ENCODE measurements around the gene HIRA. TPM values are rescaled to one million over a fixed set of nuclear protein-coding genes. Genes with fewer than 3 reads are reported as not detected.
A peak's percentile ranks its signal among the peaks of the same experiment; 100 is the strongest.

The HIRA gene
- total RNA-seq, 1 donor from 2014 or later, result 7.3 TPM

- no peaks in the 10 kb centered on the region for H3K27me3 ChIP-seq (ENCODE audit: control insufficient read depth in 3 of 3, insufficient read depth in 3 of 3, low read length in 3 of 3)
- H3K9me3 ChIP-seq (ENCODE audit: control insufficient read depth in 3 of 3, low read length in 3 of 3), result no peaks in the 10 kb centered on the region
- no peak overlapping the region for H3K4me3 ChIP-seq (ENCODE audit: low read length in 3 of 3)
- no peak overlapping the region for H3K27ac ChIP-seq (ENCODE audit: low read depth, low read length)
- peaks cover 4 to 12% (median 5%) of the 10 kb centered on the region in 3 donors for H3K4me1 ChIP-seq (ENCODE audit: control insufficient read depth in 3 of 3, insufficient read depth in 3 of 3, low read length in 3 of 3)
- no peak overlapping the region for H3K9ac ChIP-seq (ENCODE audit: low read depth in 1 of 3, low read length in 3 of 3)
- H3K36me3 ChIP-seq (ENCODE audit: control insufficient read depth in 3 of 3, insufficient read depth in 3 of 3, low read length in 3 of 3), result peaks cover 56 to 69% (median 57%) of the 10 kb centered on the region in 3 donors
These were observed 37.1 kb downstream of the HIRA start for GRCh38 chr22:19394274-19395050.

GRCh38 chr22:19393704-19394103 lies 37.8 kb downstream of the HIRA start:
- Histone ChIP-seq H3K9me3 (ENCODE audit: control insufficient read depth in 3 of 3, low read length in 3 of 3) (no peaks in the 10 kb centered on the region), H3K36me3 (ENCODE audit: control insufficient read depth in 3 of 3, insufficient read depth in 3 of 3, low read length in 3 of 3) (peaks cover 58 to 68% (median 59%) of the 10 kb centered on the region in 3 donors), H3K27ac (ENCODE audit: low read depth, low read length) (no peak overlapping the region), H3K9ac (ENCODE audit: low read depth in 1 of 3, low read length in 3 of 3) (no peak overlapping the region), H3K4me1 (ENCODE audit: control insufficient read depth in 3 of 3, insufficient read depth in 3 of 3, low read length in 3 of 3) (peaks cover 4 to 12% (median 5%) of the 10 kb centered on the region in 3 donors), H3K4me3 (ENCODE audit: low read length in 3 of 3) (no peak overlapping the region), H3K27me3 (ENCODE audit: control insufficient read depth in 3 of 3, insufficient read depth in 3 of 3, low read length in 3 of 3) (no peaks in the 10 kb centered on the region)

GRCh38 chr22:19387575-19387974 lies 44.0 kb downstream of the HIRA start:
- H3K27ac ChIP-seq (ENCODE audit: low read depth, low read length), result no peak overlapping the region
- H3K9me3 ChIP-seq (ENCODE audit: control insufficient read depth in 3 of 3, low read length in 3 of 3), result no peaks in the 10 kb centered on the region
- peaks cover 53 to 66% (median 63%) of the 10 kb centered on the region in 3 donors for H3K36me3 ChIP-seq (ENCODE audit: control insufficient read depth in 3 of 3, insufficient read depth in 3 of 3, low read length in 3 of 3)
- no peaks in the 10 kb centered on the region for H3K27me3 ChIP-seq (ENCODE audit: control insufficient read depth in 3 of 3, insufficient read depth in 3 of 3, low read length in 3 of 3)
- H3K4me1 ChIP-seq (ENCODE audit: control insufficient read depth in 3 of 3, insufficient read depth in 3 of 3, low read length in 3 of 3), result peaks cover 4 to 12% (median 5%) of the 10 kb centered on the region in 3 donors
- no peak overlapping the region for H3K4me3 ChIP-seq (ENCODE audit: low read length in 3 of 3)
- no peak overlapping the region for H3K9ac ChIP-seq (ENCODE audit: low read depth in 1 of 3, low read length in 3 of 3)

GRCh38 chr22:19387038-19387437 lies 44.5 kb downstream of the HIRA start:
- H3K36me3 ChIP-seq (ENCODE audit: control insufficient read depth in 3 of 3, insufficient read depth in 3 of 3, low read length in 3 of 3), result peaks cover 53 to 68% (median 63%) of the 10 kb centered on the region in 3 donors
- no peak overlapping the region for H3K4me3 ChIP-seq (ENCODE audit: low read length in 3 of 3)
- no peaks in the 10 kb centered on the region for H3K9me3 ChIP-seq (ENCODE audit: control insufficient read depth in 3 of 3, low read length in 3 of 3)
- H3K4me1 ChIP-seq (ENCODE audit: control insufficient read depth in 3 of 3, insufficient read depth in 3 of 3, low read length in 3 of 3), result peaks cover 4 to 12% (median 5%) of the 10 kb centered on the region in 3 donors
- no peak overlapping the region for H3K9ac ChIP-seq (ENCODE audit: low read depth in 1 of 3, low read length in 3 of 3)
- no peak overlapping the region for H3K27ac ChIP-seq (ENCODE audit: low read depth, low read length)
- H3K27me3 ChIP-seq (ENCODE audit: control insufficient read depth in 3 of 3, insufficient read depth in 3 of 3, low read length in 3 of 3), result no peaks in the 10 kb centered on the region

DNA sequence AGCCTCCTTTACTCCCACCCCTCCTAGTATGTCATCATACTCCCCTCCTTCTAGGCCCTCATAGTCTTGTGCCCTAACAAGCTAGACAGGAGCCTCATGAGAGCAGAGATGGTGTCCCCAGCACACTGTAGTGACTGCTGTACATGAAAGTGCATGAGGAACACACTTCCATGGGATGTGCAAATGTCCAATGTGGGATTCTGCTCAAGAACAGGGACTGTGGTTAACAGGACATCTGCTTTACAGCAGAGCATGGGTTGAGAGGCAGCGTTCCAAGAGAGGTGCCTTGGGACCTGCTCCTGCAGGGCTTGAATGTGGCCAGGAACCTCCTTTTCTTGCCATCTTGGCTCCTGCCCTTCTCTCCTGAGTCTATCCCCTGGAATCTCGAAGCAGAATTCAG lies 45.3 kb downstream of the HIRA start:
- Histone ChIP-seq H3K4me1 (ENCODE audit: control insufficient read depth in 3 of 3, insufficient read depth in 3 of 3, low read length in 3 of 3) (peaks cover 4 to 12% (median 5%) of the 10 kb centered on the region in 3 donors), H3K27me3 (ENCODE audit: control insufficient read depth in 3 of 3, insufficient read depth in 3 of 3, low read length in 3 of 3) (no peaks in the 10 kb centered on the region), H3K36me3 (ENCODE audit: control insufficient read depth in 3 of 3, insufficient read depth in 3 of 3, low read length in 3 of 3) (peaks cover 51 to 70% (median 59%) of the 10 kb centered on the region in 3 donors), H3K4me3 (ENCODE audit: low read length in 3 of 3) (no peak overlapping the region), H3K27ac (ENCODE audit: low read depth, low read length) (no peak overlapping the region), H3K9ac (ENCODE audit: low read depth in 1 of 3, low read length in 3 of 3) (no peak overlapping the region), H3K9me3 (ENCODE audit: control insufficient read depth in 3 of 3, low read length in 3 of 3) (no peaks in the 10 kb centered on the region)

DNA sequence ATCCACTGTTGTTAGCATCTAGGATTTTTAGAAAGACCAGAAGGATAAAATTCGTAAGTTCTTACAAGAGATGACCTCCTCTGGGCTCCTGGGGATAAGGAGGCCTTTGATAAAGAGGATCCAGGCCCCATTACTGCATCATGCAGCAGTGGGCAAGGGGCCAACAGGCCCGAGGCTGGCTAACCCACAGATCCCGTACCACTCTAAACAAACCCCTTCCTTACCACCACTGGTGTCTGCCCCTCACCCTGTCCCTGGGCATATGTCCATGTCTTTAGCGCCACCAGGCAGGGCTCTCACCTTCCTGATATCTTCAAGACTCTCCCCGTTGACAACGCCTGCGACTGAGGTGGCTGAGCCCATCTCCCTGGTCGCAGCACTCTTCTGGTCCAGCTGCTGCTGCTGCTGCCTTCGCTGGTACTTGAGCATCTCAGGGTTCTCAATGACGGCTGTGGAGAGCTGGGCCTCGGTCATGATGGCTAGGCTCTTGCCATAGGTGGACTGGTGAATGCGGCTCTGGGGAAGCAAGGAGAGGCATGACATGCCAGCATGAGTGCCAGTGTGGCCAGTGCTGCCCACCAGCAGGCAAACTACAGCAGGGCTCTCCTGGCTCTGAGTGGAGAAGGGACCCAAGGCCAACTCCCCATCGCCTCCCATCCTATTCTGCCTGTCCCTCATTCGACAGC lies 46.2 kb downstream of the HIRA start:
- H3K27ac ChIP-seq (ENCODE audit: low read depth, low read length), result no peak overlapping the region
- peak overlapping the region in 1 of 3 donors; percentile 3 for H3K9ac ChIP-seq (ENCODE audit: low read depth in 1 of 3, low read length in 3 of 3)
- H3K36me3 ChIP-seq (ENCODE audit: control insufficient read depth in 3 of 3, insufficient read depth in 3 of 3, low read length in 3 of 3), result peaks cover 51 to 68% (median 59%) of the 10 kb centered on the region in 3 donors
- H3K4me3 ChIP-seq (ENCODE audit: low read length in 3 of 3), result no peak overlapping the region
- H3K4me1 ChIP-seq (ENCODE audit: control insufficient read depth in 3 of 3, insufficient read depth in 3 of 3, low read length in 3 of 3), result peaks cover 0 to 6% (median 5%) of the 10 kb centered on the region in 3 donors
- no peaks in the 10 kb centered on the region for H3K27me3 ChIP-seq (ENCODE audit: control insufficient read depth in 3 of 3, insufficient read depth in 3 of 3, low read length in 3 of 3)
- no peaks in the 10 kb centered on the region for H3K9me3 ChIP-seq (ENCODE audit: control insufficient read depth in 3 of 3, low read length in 3 of 3)

- Histone ChIP-seq H3K4me3 (ENCODE audit: low read length in 3 of 3) (no peak overlapping the region), H3K9me3 (ENCODE audit: control insufficient read depth in 3 of 3, low read length in 3 of 3) (no peaks in the 10 kb centered on the region), H3K27ac (ENCODE audit: low read depth, low read length) (no peak overlapping the region), H3K4me1 (ENCODE audit: control insufficient read depth in 3 of 3, insufficient read depth in 3 of 3, low read length in 3 of 3) (no peaks in the 10 kb centered on the region), H3K9ac (ENCODE audit: low read depth in 1 of 3, low read length in 3 of 3) (no peak overlapping the region), H3K36me3 (ENCODE audit: control insufficient read depth in 3 of 3, insufficient read depth in 3 of 3, low read length in 3 of 3) (peaks cover 45 to 56% (median 50%) of the 10 kb centered on the region in 3 donors), H3K27me3 (ENCODE audit: control insufficient read depth in 3 of 3, insufficient read depth in 3 of 3, low read length in 3 of 3) (no peaks in the 10 kb centered on the region)
These were observed 48.2 kb downstream of the HIRA start for GRCh38 chr22:19383292-19383691.

GRCh38 chr22:19382240-19382639 lies 49.3 kb downstream of the HIRA start:
- no peaks in the 10 kb centered on the region for H3K4me1 ChIP-seq (ENCODE audit: control insufficient read depth in 3 of 3, insufficient read depth in 3 of 3, low read length in 3 of 3)
- no peak overlapping the region for H3K27ac ChIP-seq (ENCODE audit: low read depth, low read length)
- H3K27me3 ChIP-seq (ENCODE audit: control insufficient read depth in 3 of 3, insufficient read depth in 3 of 3, low read length in 3 of 3), result no peaks in the 10 kb centered on the region
- no peaks in the 10 kb centered on the region for H3K9me3 ChIP-seq (ENCODE audit: control insufficient read depth in 3 of 3, low read length in 3 of 3)
- H3K4me3 ChIP-seq (ENCODE audit: low read length in 3 of 3), result no peak overlapping the region
- H3K36me3 ChIP-seq (ENCODE audit: control insufficient read depth in 3 of 3, insufficient read depth in 3 of 3, low read length in 3 of 3), result peaks cover 41 to 55% (median 48%) of the 10 kb centered on the region in 3 donors
- no peak overlapping the region for H3K9ac ChIP-seq (ENCODE audit: low read depth in 1 of 3, low read length in 3 of 3)

DNA sequence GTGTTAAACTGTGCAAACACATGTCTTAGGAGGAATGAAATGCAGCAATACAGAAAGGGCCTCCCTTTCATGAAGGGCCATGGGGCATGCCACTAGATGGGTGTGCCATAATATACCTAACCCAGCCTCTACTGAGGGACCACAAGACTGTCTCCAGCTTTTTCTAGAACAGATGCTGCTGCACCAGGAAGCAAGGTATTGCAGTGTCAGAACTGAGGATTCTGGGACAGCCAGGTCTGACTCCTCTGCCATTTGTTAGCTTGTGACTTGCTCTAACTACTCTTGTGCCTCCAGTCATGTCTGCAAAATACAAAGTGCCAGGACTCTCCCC lies 53.2 kb downstream of the HIRA start:
- Histone ChIP-seq H3K4me1 (ENCODE audit: control insufficient read depth in 3 of 3, insufficient read depth in 3 of 3, low read length in 3 of 3) (no peaks in the 10 kb centered on the region), H3K9me3 (ENCODE audit: control insufficient read depth in 3 of 3, low read length in 3 of 3) (no peaks in the 10 kb centered on the region), H3K27me3 (ENCODE audit: control insufficient read depth in 3 of 3, insufficient read depth in 3 of 3, low read length in 3 of 3) (no peaks in the 10 kb centered on the region), H3K27ac (ENCODE audit: low read depth, low read length) (no peak overlapping the region), H3K9ac (ENCODE audit: low read depth in 1 of 3, low read length in 3 of 3) (no peak overlapping the region), H3K4me3 (ENCODE audit: low read length in 3 of 3) (no peak overlapping the region), H3K36me3 (ENCODE audit: control insufficient read depth in 3 of 3, insufficient read depth in 3 of 3, low read length in 3 of 3) (peaks cover 54 to 59% (median 56%) of the 10 kb centered on the region in 3 donors)

Measured in skeletal muscle tissue (tissue), 4 donors.